HepG2 (cell line): ENCODE results near the gene VAV2. TPM values are rescaled to one million over a fixed set of nuclear protein-coding genes. Genes with fewer than 3 reads are reported as not detected.
A peak's percentile ranks its signal among the peaks of the same experiment; 100 is the strongest.

Experiments used
- AFF4 ChIP-seq: sonication (generic); formaldehyde crosslinking; IDR thresholded peaks from 2 replicates; pipeline ENCODE4 v1.4.0; 2020; ENCODE audit warnings: missing genetic modification reagents
- ASH2L ChIP-seq: fragments of 300-600, 200-600 bp; sonication (generic); IDR thresholded peaks from 2 replicates; pipeline ENCODE4 v1.7.0; 2017; ENCODE audit warnings: low read depth, mild to moderate bottlenecking, moderate library complexity, mixed read lengths, low read length; ENCODE audit not compliant: insufficient read length
- CC2D1A ChIP-seq: sonication (generic); formaldehyde crosslinking; IDR thresholded peaks from 2 replicates; pipeline ENCODE4 v1.8.1; 2023; ENCODE audit warnings: mild to moderate bottlenecking, missing genetic modification reagents
- CENPBD1 ChIP-seq: sonication (generic); formaldehyde crosslinking; IDR thresholded peaks from 2 replicates; pipeline ENCODE4 v1.8.0; 2022; ENCODE audit warnings: missing genetic modification reagents, low read depth, mild to moderate bottlenecking, borderline replicate concordance
- CREM ChIP-seq, 2 experiments: sonication (generic) in 1 of 2; formaldehyde crosslinking in 1 of 2; IDR thresholded peaks; 2 replicates each; pipeline versions ENCODE4 v1.4.0 to v1.6.1; 2016 to 2020; ENCODE audit warnings: antibody characterized with exemption in 1 of 2, mild to moderate bottlenecking in 1 of 2, missing genetic modification reagents in 1 of 2
- HIC2 ChIP-seq: sonication (generic); formaldehyde crosslinking; IDR thresholded peaks from 2 replicates; pipeline ENCODE4 v1.9.0; 2022; ENCODE audit warnings: low read depth, missing genetic modification reagents
- HNF4G ChIP-seq, 2 experiments: sonication (generic) in 1 of 2; formaldehyde crosslinking in 1 of 2; IDR thresholded peaks; 2 replicates each; pipeline versions ENCODE4 v1.4.0 to v1.6.1; 2011 to 2020; ENCODE audit warnings: borderline replicate concordance in 2 of 2, low read depth in 2 of 2, mild to moderate bottlenecking in 2 of 2, low read length in 1 of 2, missing genetic modification reagents in 1 of 2, moderate library complexity in 1 of 2
- KLF9 ChIP-seq: IDR thresholded peaks from 2 replicates; pipeline ENCODE4 v1.6.1; 2016; ENCODE audit warnings: low read depth
- MAFF ChIP-seq: IDR thresholded peaks from 2 replicates; pipeline ENCODE4 v1.6.1; 2011; ENCODE audit warnings: low read depth, low read length, improper control_type of control experiment
- TP53 ChIP-seq: sonication (generic); formaldehyde crosslinking; conservative IDR thresholded peaks from 2 replicates; pipeline ENCODE4 v1.4.0; 2020; ENCODE audit warnings: missing genetic modification reagents
- USF2 ChIP-seq, 2 experiments: sonication (generic) in 1 of 2; formaldehyde crosslinking in 1 of 2; IDR thresholded peaks; 2 replicates each; pipeline versions ENCODE4 v1.5.1 to v1.6.1; 2011 to 2020; ENCODE audit warnings: borderline replicate concordance in 1 of 2, low read depth in 1 of 2, low read length in 1 of 2, mild to moderate bottlenecking in 1 of 2, missing genetic modification reagents in 1 of 2, moderate library complexity in 1 of 2
- ZMYM4 ChIP-seq: sonication (generic); formaldehyde crosslinking; IDR thresholded peaks from 2 replicates; pipeline ENCODE4 v1.8.1; 2023; ENCODE audit warnings: mild to moderate bottlenecking, missing genetic modification reagents
- ZNF75D ChIP-seq: sonication (generic); formaldehyde crosslinking; IDR thresholded peaks from 2 replicates; pipeline ENCODE4 v1.8.1; 2023; ENCODE audit warnings: missing genetic modification reagents, mild to moderate bottlenecking, borderline replicate concordance
- polyA plus RNA-seq, 8 experiments: library from polyadenylated mRNA; depleted of rRNA in 3 of 8; stranded (reverse) in 7 of 8; unstranded in 1 of 8; fragments of >200 nt; fragmentation: Illumina TruSeq in 4 of 8; extraction: Trizol in 4 of 8; gene quantifications; 2 replicates each; pipeline versions ENCODE4 v1.2.1 to v1.2.3, GENCODE V29; 2011 to 2016; ENCODE audit warnings: low read depth in 4 of 8, missing spikeins in 1 of 8, mixed read lengths in 1 of 8; ENCODE audit not compliant: insufficient read depth in 1 of 8
- total RNA-seq, 5 experiments: library from RNA; depleted of rRNA; stranded (reverse); fragments of >200 nt; fragmentation: Illumina TruSeq; extraction: Trizol; gene quantifications; 2 replicates each; pipeline ENCODE4 v1.2.3, GENCODE V29; 2016; ENCODE audit warnings: low read depth in 1 of 5
- TF ChIP-seq, protein P1 (sequence below): sonication (generic); formaldehyde crosslinking; IDR thresholded peaks from 2 replicates; pipeline ENCODE4 v1.9.0; 2021; ENCODE audit warnings: missing genetic modification reagents, borderline replicate concordance

The VAV2 gene
- total and polyA plus RNA-seq, 2 of the 13 experiments (the other 11 are each of a cell fraction or from before 2014, with no cell fraction given) = 22.5 to 22.9 TPM

DNA sequence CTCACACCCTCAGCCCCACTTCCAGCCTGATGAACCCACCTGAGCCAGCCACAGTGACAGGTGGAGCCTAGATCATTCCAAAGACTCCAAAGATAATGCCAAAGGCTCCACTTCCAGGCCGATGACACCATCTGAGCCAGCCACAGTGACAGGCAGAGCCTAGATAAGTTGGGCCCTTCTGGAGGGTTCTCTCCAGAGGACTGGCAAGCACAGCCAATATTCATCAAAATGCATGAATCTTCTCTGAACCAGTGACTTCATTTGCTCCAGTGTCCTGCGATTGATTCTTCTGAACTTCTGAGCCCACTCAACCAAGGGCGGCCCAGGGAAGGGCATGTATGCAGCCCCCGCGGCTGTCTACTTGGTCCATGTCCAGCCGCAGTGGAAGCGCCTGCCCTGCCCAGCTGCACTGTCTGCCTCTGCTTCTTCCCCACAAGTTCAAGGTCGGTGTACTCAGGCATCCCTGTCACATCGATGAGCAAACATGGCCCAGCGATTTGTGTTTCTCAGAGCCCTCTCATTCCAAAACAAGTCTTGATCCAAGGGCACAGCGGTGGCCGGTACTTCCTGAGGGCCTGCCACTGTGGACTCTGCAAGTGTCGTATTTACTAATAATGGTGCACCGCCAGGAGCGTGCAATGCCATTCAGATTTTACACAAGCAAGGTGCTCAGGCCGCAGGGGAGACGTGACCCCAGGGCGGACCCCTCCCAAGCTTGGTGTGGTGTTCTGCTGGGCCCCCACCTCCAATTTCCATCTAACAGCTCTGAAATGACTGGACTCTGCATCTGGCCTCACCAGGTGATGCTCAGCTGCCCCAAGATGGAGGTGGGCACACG, 107.0 kb downstream of the VAV2 start (continued):
- TF ChIP-seq USF2 (IDR thresholded peaks at IDR 0.05; ENCODE audit: low read depth, low read length) (no peak), USF2 (CRISPR knock-in tag; IDR thresholded peaks at IDR 0.05; ENCODE audit: borderline replicate concordance) (no peak), CENPBD1 (no peak), MAFF (no peak), ASH2L (peak; percentile 50), HIC2 (peak; percentile 92), ZMYM4 (CRISPR knock-in tag) (peak; percentile 70), CC2D1A (CRISPR knock-in tag) (no peak), AFF4 (CRISPR knock-in tag) (0 out of 2 replicates have a peak, but pooled peaks have one; percentile 53), TP53 (peak; percentile 96), HNF4G (IDR thresholded peaks at IDR 0.05; ENCODE audit: borderline replicate concordance, low read depth, low read length) (peak; percentile 55; the same call in 1 of the 2 replicates), HNF4G (CRISPR knock-in tag; IDR thresholded peaks at IDR 0.05; ENCODE audit: borderline replicate concordance, low read depth) (peak; percentile 92), KLF9 (CRISPR knock-in tag) (peak; percentile 60; the same call in 1 of the 2 replicates), ZNF75D (no peak), CREM (IDR thresholded peaks at IDR 0.05) (peak; percentile 69; the same call in 1 of the 2 replicates), CREM (CRISPR knock-in tag; IDR thresholded peaks at IDR 0.05) (no peak)
- TF ChIP-seq, protein P1, sequence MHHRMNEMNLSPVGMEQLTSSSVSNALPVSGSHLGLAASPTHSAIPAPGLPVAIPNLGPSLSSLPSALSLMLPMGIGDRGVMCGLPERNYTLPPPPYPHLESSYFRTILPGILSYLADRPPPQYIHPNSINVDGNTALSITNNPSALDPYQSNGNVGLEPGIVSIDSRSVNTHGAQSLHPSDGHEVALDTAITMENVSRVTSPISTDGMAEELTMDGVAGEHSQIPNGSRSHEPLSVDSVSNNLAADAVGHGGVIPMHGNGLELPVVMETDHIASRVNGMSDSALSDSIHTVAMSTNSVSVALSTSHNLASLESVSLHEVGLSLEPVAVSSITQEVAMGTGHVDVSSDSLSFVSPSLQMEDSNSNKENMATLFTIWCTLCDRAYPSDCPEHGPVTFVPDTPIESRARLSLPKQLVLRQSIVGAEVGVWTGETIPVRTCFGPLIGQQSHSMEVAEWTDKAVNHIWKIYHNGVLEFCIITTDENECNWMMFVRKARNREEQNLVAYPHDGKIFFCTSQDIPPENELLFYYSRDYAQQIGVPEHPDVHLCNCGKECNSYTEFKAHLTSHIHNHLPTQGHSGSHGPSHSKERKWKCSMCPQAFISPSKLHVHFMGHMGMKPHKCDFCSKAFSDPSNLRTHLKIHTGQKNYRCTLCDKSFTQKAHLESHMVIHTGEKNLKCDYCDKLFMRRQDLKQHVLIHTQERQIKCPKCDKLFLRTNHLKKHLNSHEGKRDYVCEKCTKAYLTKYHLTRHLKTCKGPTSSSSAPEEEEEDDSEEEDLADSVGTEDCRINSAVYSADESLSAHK (CRISPR knock-in tag) = 0 out of 2 replicates have a peak, but pooled peaks have one; percentile 22
